NCI-H128 (cell line): ENCODE measurements around the gene C19orf81.

Experiments used
- DNase-seq: peaks from one replicate; lab custom pipeline; 2025; ENCODE audit not compliant: unreplicated experiment; lab: John Stamatoyannopoulos, UW

The C19orf81 gene

DNA sequence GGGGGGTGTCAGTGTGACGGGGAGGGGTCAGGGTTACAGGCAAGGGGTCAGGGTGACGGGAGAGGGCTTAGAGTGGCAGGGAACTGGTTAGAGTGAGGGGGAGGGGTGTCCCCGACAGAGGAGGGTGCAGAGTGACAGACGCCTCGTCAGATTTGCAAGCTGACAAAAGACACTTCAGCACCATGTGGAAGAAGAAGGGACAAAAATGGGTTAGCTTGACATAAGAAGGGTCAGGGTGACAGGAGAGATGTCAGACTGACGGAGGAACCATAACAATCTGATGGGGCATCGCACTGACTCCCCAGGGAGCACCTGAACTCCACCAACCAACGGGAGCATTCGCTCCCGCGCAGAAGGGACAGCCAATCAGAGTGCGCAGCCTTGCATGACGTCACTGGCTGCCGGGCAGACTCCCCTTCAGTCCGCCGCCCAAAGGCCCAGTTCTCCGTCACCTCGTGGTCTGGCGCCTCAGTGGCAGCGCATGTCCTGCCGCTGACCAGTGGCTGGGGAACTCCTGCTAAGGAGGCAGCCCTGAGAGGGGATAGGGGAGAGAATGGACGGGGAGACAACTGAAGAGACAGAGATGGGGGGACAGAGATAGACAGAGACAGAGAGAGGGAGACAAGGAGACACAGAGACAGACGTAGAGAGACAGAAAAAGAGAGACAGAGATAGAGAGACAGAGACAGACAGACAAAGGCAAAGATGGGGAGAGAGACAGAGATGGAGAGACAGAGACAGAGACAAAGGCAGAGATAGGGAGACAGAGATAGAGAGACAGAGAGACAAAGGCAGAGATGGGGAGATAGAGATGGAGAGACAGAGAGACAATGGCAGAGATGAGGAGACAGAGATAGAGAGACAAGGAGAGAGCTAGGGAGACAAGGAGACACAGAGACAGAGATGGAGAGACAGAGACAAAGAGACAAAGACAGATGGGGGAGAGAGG is 30.2 kb downstream of the C19orf81 start:
- DNase-seq = no peak

DNA sequence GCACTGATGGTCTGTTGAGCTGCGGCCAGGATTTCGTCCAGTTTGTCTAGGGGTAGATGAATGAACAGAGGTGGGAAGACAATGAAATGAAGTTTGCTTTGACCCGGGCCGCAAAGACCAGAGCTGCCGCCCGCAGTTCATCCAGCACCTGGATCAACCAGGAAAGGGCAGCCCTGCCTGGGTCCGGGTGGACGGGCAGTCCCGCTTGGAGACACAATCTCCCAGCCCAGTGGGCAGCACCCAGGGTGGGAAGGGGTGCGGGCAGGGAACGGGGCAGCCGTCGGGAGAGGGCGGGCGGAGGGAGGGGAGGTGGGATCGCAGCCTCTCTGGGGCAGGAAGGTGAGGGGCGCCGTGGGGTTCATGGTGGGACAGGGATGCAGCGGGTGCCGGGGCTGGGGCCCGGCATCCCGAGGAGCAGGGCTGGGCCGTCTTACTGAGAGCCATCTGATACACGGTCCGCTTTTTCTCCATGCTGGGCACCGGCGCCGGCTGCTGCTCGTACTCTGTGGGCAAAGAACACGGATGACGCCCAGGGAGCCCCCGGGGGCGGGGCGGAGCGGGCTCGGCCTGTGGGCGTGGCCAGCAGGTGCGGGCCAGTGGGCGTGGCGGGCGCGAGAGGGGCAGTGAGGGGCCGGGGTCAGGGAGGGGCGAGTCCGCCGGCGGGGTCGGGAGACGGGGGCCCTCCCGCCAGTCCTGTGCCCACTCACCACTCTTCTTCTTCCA is 37.2 kb downstream of the C19orf81 start:
- DNase-seq = no peak

DNA sequence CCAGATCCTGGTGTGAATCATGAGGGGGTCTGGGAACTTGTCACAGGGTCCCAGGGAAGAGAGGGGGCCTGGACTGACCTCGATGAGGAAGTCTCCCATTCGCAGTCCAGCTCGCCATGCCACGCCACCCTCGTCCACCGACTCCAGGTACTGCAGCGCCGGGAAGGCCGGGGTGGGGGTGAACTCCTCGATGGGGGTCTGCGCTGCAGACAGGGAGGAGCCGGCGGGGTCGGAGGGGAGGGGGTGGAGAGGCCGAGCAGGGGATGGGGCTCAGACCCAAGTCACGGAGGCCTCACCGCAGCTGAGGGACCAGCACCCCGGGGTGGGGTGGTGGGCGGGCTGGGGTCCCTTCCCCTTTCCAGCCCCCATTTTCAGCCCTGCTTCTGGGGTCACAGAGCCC is 39.5 kb downstream of the C19orf81 start:
- DNase-seq = no peak

DNA sequence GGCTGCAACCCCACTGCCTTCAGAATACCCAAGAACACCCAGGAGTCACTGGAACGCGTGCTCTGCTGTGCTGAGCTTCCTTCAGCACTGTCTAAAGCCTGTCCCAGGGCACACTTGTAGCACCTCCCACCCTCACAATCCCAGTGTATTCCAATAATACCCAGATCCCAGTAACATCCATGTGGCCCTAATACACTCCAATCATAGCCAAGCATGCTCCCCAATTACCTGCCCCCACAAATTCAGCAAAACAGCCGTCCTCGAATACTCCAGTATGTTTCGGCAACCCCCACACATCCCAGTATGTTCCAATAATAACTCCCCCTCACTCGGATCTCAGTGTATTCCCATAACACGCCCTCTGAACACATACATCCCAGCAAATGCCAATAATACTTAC is 41.2 kb downstream of the C19orf81 start:
- no peak for DNase-seq

DNA sequence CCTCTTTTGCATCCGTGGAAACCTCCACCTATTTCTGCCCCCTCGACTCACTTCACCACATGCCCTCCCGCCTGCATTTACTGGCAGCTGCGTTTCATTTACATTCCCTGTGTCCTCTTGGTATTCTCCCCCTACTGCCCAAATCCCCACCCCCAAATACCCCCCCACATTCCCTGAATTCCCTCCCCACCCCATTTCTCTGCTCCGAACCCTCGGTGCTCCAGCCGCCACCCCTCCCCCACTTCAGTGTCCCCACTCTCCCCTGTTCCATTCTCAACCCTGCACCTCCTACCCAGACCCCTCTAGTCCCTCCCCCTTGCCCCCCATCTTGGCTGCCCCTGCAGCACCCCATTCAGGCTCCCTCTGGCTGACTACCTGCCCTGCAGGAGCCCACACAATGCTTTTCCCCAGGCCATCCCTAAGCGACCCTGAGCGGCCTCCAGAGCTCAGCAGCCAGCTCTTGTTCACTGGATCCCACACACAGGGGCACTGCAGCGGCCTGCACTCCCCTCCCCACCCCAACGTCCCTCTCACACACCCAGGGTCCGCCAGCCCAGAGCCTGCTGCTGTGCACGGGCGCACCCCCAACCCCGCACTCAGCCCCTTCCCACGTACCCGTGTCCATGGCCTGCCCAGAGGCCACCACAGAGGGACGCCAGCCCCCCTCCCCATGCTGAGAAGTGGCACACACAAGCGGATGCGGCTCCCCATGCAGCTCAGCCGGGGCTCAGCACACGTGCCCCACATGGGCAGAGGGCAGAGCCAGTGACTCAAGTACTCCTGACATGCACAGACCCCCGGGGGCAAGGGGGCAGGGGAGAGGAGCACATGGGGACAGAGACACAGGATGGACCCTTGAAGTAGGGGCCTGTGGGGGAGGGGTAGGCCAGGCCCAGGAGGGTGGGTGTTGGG is 44.1 kb downstream of the C19orf81 start:
- DNase-seq = no peak

DNA sequence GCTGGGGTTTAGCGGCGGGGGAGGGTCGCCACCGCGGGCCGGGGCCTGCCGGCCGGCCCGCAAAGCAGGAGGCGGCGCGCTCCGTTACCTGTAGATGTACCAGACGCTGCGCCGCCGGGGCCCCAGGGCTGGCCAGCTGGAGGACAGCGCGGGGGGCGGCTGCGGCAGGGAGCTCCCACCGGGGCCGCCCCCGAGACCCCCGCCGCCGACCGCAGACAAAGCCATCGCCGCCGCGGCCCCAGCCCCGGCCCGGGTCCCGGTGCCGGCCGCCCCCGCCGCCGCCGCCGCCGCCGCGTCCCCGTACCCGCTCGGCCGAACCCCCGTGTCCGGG is 45.5 kb downstream of the C19orf81 start:
- no peak for DNase-seq

DNA sequence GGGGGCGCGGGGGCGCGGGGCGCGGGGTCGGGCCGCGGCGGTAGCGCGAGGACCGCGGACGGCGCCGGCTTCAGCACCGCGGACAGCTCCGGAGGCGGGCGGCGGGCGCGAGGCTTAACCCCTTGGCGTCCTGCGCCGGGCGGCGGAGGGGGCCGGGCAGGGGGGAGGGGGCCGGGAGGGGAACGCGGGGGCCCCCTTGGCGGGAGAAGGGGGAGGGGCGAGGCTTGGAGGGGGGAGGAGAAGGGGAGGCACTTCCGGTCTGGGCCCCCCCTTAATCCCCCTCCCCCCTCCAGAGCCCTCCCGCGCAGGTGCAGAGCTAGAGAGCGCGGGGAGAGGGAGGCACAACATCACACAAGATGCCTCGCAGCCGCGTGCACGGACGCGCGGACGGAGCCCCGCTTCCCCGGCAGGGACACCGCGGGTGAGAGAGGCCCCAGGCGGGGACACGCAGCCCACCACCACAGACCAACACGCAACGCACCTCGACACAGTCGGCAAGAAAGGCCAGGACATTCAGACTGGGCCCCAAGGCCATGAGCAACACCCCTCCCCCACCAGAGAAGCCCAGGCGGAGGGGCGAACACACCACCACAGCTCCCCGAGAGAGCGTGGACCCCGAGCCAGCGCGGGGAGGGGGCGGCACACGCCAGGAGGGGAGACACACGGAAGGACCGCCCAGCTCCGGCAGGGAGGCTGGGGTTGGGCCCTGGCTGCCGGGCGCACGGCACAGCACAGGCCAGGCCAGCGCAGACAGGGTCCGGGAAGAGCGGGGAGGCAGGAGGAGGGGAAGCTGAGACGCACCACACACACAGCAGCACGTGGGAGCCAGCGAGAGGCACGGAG is 46.2 kb downstream of the C19orf81 start:
- DNase-seq = no peak

DNA sequence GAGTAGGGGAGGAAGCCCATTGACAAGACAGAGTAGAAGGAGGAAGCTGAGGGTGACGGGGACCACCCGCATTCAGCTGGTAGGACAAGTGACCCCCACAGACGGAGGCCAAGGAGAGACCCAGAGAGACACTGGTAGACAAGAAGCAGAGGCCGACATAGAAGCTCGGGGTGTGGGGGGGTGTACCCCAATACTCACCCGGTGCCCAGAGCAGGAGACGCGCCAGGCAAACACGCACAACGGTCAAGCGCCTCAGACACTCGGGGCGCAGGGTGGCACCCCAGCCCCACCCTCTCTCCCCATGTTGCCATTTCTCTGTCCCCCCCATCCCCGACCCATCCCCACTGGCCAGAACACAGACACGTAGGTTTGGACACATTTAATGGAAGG is 46.8 kb downstream of the C19orf81 start:
- no peak for DNase-seq

DNA sequence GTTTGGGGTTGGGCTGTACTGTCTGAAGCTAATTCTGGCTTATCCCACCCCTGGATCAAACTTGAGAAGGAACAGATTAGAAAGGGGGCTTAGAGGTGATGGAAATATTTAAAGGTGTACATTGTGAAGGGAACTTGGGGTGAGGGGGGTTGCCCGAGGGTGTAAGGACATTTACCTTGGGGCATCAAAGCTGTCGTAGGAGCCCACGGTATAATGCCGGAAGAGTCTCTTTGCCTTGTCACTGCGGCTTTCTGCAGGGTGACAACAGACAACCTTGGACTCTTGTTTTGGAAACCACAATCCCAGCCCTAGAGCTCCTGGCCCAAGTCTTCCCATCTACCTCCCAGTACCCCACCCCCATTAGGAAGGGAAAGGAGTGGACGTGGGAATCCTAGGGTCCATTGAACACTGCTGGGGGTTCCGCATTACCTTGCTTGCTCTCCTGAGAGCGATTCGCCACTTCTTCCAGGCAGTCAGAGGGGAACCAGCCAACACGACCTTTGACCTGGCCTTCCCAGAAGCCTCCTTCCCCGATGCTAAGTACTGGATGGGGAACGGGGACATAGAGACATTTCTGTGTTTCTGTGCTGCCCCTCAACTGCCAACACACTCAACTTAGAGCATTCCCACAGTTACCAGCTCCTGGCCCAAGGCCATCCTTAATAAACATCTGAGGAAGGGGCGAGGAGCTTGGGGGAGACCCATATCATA is 48.3 kb downstream of the C19orf81 start:
- no peak for DNase-seq

DNA sequence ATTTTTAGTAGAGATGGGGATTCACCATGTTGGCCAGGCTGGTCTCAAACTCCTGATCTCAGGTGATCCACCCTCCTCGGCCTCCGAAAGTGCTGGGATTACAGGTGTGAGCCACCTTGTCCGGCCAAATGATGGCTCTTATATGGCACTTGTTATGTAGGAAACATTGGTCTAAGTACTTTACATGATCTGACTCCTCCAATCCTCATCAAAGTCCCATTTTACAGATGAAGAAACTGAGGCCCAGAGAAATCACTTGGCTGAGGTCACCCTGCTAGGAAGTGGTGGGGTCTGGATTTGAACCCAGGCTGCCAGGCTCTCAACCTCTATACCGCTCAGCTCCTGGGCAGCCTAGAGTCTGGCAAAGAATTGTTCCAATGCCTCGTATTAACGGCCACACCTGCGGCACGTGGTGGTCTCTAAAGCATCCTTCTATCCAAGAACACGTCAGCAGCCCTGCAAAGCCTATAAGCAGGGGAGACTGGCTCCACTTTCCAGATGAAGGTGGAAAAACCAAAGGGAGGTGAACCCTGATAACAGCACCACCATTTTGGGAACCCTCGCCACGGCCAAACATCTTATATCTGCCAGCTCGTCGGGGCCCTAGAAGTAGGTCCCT is 52.2 kb downstream of the C19orf81 start:
- no peak for DNase-seq

DNA sequence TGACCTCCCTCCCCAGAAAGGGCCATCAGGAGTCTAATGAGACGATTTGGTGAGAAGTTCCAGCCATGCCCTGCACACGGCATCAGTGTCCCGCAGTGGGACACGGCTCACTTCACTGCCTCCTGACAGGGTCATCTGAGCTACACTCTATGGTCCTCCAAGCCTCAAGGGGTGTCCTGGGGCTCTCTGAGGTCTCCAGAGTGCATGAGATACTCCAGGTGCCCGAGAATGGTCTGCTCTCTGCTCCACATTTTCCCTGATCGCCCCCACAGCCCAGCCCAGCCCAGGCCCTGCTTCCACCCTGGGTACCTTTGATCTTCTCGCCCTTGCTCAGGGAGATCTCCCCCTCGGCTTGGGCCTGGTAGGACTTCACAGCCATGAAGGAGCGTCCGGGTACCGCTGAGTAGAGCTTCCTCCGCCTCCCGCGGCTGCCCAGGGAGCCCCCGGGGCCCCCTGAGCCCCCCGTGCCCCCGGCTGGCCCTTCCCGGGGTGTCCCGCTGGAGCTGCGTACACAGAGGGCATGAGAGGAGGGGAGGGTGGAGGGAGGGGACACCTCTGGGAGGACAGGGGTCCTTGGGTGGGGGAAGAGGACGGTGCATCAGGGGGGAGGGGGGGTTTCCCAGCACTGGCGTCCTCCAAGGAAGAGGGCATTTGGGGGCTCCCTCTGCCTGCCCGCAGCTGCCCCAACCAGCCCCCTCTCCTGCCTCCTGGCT is 53.1 kb downstream of the C19orf81 start:
- no peak for DNase-seq

DNA sequence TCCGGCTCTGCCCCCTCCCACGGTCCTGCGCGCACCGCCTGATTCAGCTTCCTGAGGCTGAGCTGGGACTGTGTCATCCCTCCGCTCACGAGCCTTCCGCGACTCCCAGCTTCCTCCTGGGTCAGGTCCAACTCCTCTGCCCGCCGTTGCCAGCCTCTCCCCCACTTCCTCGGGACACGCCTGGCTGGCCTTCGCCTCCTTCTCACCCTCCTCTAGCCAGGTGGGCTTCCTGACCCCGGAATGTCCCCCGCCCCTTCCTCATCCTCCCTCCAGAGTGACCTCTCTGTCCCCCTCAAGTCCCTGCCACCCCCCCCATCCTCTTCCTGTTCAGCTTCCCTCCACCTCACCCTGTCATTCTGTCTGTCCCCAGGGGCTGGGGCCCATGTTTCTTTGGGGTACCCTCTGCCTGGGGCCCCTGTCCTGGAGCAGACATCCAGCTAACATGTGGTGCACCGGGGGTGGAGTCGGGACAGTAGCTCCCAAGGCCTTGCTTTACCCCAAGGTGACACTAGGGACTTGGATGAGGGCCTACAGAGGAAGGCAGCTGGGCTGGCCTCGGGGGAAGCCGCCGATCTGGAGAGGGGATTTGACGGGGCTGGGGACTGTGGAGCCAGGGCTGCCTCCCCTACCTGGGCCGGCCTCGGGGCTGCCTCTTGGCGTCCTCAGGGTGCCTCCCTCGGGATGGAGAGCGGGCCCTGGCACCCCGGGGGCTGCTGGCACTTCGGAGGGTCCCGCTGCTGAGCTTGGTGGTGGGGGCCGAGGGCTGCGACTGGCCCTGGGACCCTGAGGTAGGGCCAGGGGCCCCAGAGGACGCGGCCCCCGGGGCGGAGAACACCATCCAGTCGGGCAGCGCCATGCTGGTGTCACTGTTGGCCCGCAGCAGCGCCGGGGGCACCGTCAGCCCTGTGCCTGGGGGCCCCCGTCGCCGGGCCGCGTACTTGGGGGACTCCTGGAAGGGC is 53.9 kb downstream of the C19orf81 start:
- no peak for DNase-seq

DNA sequence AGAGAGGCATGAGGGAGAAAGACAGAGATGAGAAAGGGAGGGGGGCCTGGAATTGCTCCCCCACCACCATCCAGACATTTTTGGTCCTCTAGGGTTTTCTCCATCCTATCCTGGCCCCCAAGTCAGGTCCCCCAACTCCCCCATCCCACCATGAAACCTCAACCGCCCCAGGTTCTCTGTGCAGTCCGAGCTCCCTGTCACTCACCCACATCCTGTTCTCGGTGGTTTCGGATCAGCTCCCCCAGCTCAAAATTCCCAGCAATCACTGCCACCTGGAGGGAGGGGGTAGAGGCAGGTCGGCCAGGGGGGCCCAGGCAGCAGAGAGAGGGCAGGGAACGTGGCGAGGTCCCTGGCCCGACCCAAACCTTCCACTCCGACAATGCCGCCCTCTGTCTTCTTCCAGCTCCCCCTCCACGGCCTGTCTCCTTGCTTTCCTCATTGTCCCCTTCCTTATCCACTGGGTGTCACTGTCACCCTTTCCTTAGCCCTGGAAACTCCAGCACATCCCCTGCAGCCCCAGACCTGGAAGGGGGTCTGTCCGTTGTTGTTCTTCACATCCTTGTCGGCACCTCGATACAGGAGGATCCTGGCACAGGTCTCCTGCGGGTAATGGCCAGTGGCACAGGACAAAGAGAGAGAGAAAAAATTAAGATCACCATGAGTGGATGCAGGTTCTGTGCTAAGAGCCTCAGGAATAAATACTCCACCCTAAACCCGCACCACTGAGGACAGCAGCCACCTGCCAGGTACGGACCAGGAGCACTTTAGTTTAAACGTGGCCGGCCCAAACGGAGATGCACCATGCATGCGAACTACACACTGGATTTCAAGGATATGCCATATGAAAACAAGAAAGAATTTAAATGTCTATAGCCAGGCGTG is 54.9 kb downstream of the C19orf81 start:
- DNase-seq = no peak

DNA sequence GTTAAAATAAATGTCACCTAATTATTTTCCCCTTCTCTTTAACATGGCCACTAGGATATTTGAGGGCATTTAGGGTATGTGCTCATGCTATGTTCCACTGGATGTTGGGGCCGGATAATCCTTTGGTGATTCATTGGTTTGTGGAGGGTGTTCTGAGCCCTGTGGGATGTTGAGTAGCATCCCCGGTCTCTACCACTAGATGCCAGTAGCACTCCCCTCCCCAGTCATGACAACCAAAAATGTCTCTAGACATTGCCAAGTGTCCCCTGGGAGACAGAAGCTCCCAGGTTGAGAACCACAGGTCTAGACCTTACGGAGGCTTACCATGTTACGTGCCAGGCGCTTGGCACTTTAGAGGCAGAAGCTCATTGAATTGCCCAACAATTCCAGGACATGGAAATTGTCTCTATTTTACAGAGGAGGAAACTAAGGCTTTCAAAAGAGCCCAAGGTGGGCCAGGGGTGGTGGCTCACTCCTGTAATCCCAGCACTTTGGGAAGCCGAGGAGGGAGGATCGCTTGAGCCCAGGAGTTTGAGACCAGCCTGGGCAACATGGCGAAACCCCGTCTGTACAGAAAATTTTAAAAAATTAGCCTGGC is 56.3 kb downstream of the C19orf81 start:
- DNase-seq = no peak

DNA sequence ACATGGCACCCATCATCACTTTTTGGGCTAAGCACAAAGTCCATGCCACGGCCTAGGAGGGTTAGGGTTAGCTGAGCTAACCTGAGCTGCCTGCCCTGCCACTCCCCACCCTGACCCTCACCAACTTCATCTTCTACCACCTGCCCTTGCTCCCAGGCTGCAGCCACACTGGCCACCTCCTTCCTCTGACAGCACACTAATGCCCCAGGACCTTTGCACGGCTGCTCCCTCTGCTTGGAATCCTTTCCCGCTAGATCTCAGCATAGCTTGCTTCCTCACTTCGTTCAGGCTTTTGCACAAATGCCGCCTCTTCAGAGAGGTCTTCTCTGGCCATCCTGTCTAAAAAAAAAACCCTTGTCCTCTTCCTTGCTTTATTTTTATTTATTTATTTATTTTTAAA is 57.1 kb downstream of the C19orf81 start:
- DNase-seq = no peak

DNA sequence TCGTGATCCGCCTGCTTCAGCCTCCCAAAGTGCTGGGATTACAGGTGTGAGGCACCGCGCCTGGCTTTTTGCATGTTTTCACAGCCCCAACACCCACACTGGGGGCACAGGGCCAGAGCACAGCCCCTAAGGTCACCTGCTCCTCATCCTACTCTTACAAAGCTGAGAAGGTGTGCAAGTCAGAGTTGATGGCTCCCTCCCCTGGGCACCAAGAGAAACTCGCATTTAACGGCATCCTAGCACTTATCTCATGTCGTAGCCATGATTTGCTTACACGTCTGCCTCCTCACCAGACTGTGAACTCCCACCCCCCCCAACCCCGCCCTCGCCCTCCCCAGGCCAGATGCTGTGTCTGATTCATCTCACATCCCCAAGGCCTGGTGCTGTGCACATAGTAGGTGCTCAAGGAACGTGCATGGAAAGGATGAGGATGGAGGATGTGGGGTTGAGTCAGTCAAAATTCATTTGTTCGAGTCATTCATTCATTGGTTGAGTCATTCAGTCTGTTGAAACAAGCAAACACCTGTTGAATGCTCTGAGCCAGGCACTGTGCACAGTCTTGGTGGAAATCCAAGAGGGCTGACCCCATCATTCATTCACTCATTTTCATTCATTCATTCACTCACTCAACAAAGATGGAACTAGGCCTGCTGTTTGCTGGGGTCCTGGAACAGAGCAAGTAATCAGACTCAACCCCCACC is 59.1 kb downstream of the C19orf81 start:
- DNase-seq = no peak
